ENCODE results near the gene ENKD1. TPM values are rescaled to one million over a fixed set of nuclear protein-coding genes. Genes with fewer than 3 reads are reported as not detected.

ENKD1 gene
- total RNA-seq, 1 experiment from 2014 or later: 11.9 TPM

GRCh38 chr16:67697422-67698185, 31.1 kb upstream of the ENKD1 start:
- Mint-ChIP-seq H3K36me3 (peaks cover 6% of the 10 kb centered on the region; the same call in 1 of the 2 replicates), H3K27ac (0 out of 2 replicates have a peak overlapping the region, but pooled peaks have one; percentile 26), H3K9me3 (no peaks in the 10 kb centered on the region), H3K27me3 (ENCODE audit: low read depth) (no peaks in the 10 kb centered on the region), H3K4me3 (no peak overlapping the region), H3K4me1 (no peaks in the 10 kb centered on the region)
- DNase-seq (ENCODE audit: low spot score): no peak
- CTCF ChIA-PET: no interaction called here
- TF ChIP-seq ZNF281 (CRISPR knock-in tag; IDR thresholded peaks at IDR 0.05) (no peak), SP1 (CRISPR knock-in tag; conservative IDR thresholded peaks at IDR 0.05) (no peak), MYBL2 (CRISPR knock-in tag; IDR thresholded peaks at IDR 0.05) (no peak), ZMAT4 (CRISPR knock-in tag; IDR thresholded peaks at IDR 0.05) (no peak), RELA (CRISPR knock-in tag; IDR thresholded peaks at IDR 0.05; ENCODE audit: borderline replicate concordance) (no peak), CREB1 (CRISPR knock-in tag; IDR thresholded peaks at IDR 0.05) (no peak), RORB (CRISPR knock-in tag; IDR thresholded peaks at IDR 0.05) (no peak), ZNF121 (CRISPR knock-in tag; IDR thresholded peaks at IDR 0.05) (no peak), ZNF263 (CRISPR knock-in tag; IDR thresholded peaks at IDR 0.05; ENCODE audit: low read depth) (no peak), ATF2 (CRISPR knock-in tag; IDR thresholded peaks at IDR 0.05; ENCODE audit: borderline replicate concordance, low read depth) (no peak), CBFB (CRISPR knock-in tag; IDR thresholded peaks at IDR 0.05; ENCODE audit: low read depth) (no peak), ZNF512 (CRISPR knock-in tag; IDR thresholded peaks at IDR 0.05; ENCODE audit: borderline replicate concordance) (no peak), ATF6 (CRISPR knock-in tag; IDR thresholded peaks at IDR 0.05) (no peak), ZNF219 (CRISPR knock-in tag; IDR thresholded peaks at IDR 0.05; ENCODE audit: borderline replicate concordance) (no peak), JUN (CRISPR knock-in tag; IDR thresholded peaks at IDR 0.05) (no peak)
- POLR2A ChIA-PET: no interaction called here
- ATAC-seq: no peak

GRCh38 chr16:67694611-67695010, 28.1 kb upstream of the ENKD1 start:
- ChIA-PET POLR2A (interaction anchor here (0.6 kb wide), 2 partner anchors 18 to 25 kb away, joined by 3 to 4 read pairs; no protein-coding TSS in a partner anchor), CTCF (interaction anchor here (0.6 to 0.9 kb wide), 2 partner anchors 27 to 799 kb away, joined by 3 to 5 read pairs; no protein-coding TSS in a partner anchor)
- Mint-ChIP-seq H3K27me3 (ENCODE audit: low read depth) (no peaks in the 10 kb centered on the region), H3K9me3 (no peaks in the 10 kb centered on the region), H3K27ac (no peak overlapping the region; the same call in 1 of the 2 replicates), H3K4me1 (no peaks in the 10 kb centered on the region), H3K36me3 (peaks cover 6% of the 10 kb centered on the region; the same call in 1 of the 2 replicates), H3K4me3 (no peak overlapping the region)
- ATAC-seq (no peak), DNase-seq (ENCODE audit: low spot score) (no peak)
- no peak for TF ChIP-seq ZNF121 (CRISPR knock-in tag; IDR thresholded peaks at IDR 0.05)
- no peak for TF ChIP-seq ZNF219 (CRISPR knock-in tag; IDR thresholded peaks at IDR 0.05; ENCODE audit: borderline replicate concordance)
- no peak for TF ChIP-seq AFF4 (CRISPR knock-in tag; IDR thresholded peaks at IDR 0.05; ENCODE audit: borderline replicate concordance)
- TF ChIP-seq NFE2L1 (CRISPR knock-in tag; IDR thresholded peaks at IDR 0.05): no peak
- TF ChIP-seq JAZF1 (CRISPR knock-in tag; IDR thresholded peaks at IDR 0.05): no peak
- no peak for TF ChIP-seq MLX (CRISPR knock-in tag; IDR thresholded peaks at IDR 0.05)
- no peak for TF ChIP-seq E2F1 (CRISPR knock-in tag; IDR thresholded peaks at IDR 0.05)

Measured in WTC11 (cell line).